Esophagus muscularis mucosa (tissue), 4 donors: ENCODE results near the gene CACNA2D3. TPM values are rescaled to one million over a fixed set of nuclear protein-coding genes. Genes with fewer than 3 reads are reported as not detected.

Experiments
- DNase-seq: peaks from one replicate; pipeline ENCODE4 v3.0.0-alpha.2; 2017; ENCODE audit errors: extremely low spot score
- H3K27ac ChIP-seq, 4 donors: fragments of 200-600 bp; sonication (generic); replicated peaks in 1 of 4; 1 replicate in 3 of 4; 2 replicates in 1 of 4; pipeline ENCODE4 v1.5.1; 2016 to 2019; ENCODE audit warnings: mild to moderate bottlenecking in 1 of 4
- H3K27me3 ChIP-seq, 4 donors: fragments of 200-600 bp; sonication (generic); one replicate each; pipeline versions ENCODE4 v1.5.1 to v1.6.0; 2016 to 2019
- H3K36me3 ChIP-seq, 4 donors: fragments of 200-600 bp; sonication (generic); one replicate each; pipeline ENCODE4 v1.5.1; 2016 to 2019
- H3K4me1 ChIP-seq, 4 donors: fragments of 200-600 bp; sonication (generic); one replicate each; pipeline ENCODE4 v1.5.1; 2016 to 2019
- H3K4me3 ChIP-seq, 4 donors: fragments of 200-600 bp; sonication (generic); 1 replicate in 2 of 4; 2 replicates in 2 of 4; pipeline ENCODE4 v1.5.1; 2016 to 2019; ENCODE audit warnings: mild to moderate bottlenecking in 4 of 4, moderate library complexity in 1 of 4
- H3K9me3 ChIP-seq, 4 donors: fragments of 200-600 bp; sonication (generic); 1 replicate in 3 of 4; 2 replicates in 1 of 4; pipeline ENCODE4 v1.5.1; 2016 to 2019
- EP300 ChIP-seq: sonication (generic); formaldehyde crosslinking; IDR thresholded peaks from one replicate; pipeline ENCODE4 v1.6.1; 2017; ENCODE audit warnings: antibody characterized with exemption
- POLR2A ChIP-seq: fragments of 450-650 bp; IDR thresholded peaks from one replicate; pipeline ENCODE4 v1.6.1; 2017; ENCODE audit warnings: antibody characterized with exemption, moderate library complexity, mild to moderate bottlenecking, low read depth
- POLR2AphosphoS5 ChIP-seq, 2 donors: sonication (generic); formaldehyde crosslinking; IDR thresholded peaks; one replicate each; pipeline ENCODE4 v1.6.1; 2017; ENCODE audit warnings: antibody characterized with exemption in 2 of 2
- WGBS: methylation state at CpG from one replicate; pipeline ENCODE4 v1.1.5; 2018; 5-methylcytosine and 5-hydroxymethylcytosine counted together
- intact Hi-C: fragments of 100-400 bp; cut with DNase I; formaldehyde crosslinking; loops from one replicate; pipeline ENCODE4 v1.15.1; 2023
- total RNA-seq, 4 donors: library from RNA; depleted of rRNA; stranded (reverse); fragments of >200 nt; gene quantifications; one replicate each; pipeline versions ENCODE4 v1.1.0 to v1.2.1, GENCODE V29; 2016
- TF ChIP-seq, protein P1 (sequence below), 3 experiments: fragments of 200-600 bp in 2 of 3; fragments of 450-650 bp in 1 of 3; sonication (generic) in 2 of 3; IDR thresholded peaks; one replicate each; pipeline ENCODE4 v1.5.1; 2017 to 2019; ENCODE audit warnings: antibody characterized with exemption in 3 of 3, mild to moderate bottlenecking in 2 of 3, moderate library complexity in 1 of 3

The CACNA2D3 gene
- total RNA-seq, 4 donors from 2014 or later, result 2.5 to 6.3 (median 3.9) TPM

DNA sequence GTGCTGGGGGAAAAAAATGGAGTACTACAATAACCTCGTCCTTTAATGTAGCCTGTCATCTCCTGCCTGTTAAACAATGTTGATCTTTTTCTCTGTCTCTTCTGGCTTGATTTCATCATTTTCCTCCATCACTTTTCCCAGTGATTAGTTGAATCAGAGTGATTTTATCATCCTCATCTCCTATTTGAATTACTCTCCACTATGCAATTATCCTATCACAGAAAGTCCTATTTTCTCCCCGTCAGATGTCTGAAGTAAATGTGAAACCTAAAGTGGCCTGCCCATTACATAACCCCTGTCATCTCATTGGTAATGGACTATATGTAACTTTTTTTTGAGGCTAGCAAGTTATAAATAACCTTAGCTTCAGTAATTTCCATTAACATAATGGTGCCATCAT lies 201.8 kb downstream of the CACNA2D3 start:
- H3K27ac ChIP-seq, result no peak overlapping the region
- no peaks in the 10 kb centered on the region for H3K36me3 ChIP-seq
- H3K27me3 ChIP-seq, result no peaks in the 10 kb centered on the region
- H3K9me3 ChIP-seq, result no peaks in the 10 kb centered on the region
- H3K4me3 ChIP-seq, result no peak overlapping the region
- TF ChIP-seq, protein P1, sequence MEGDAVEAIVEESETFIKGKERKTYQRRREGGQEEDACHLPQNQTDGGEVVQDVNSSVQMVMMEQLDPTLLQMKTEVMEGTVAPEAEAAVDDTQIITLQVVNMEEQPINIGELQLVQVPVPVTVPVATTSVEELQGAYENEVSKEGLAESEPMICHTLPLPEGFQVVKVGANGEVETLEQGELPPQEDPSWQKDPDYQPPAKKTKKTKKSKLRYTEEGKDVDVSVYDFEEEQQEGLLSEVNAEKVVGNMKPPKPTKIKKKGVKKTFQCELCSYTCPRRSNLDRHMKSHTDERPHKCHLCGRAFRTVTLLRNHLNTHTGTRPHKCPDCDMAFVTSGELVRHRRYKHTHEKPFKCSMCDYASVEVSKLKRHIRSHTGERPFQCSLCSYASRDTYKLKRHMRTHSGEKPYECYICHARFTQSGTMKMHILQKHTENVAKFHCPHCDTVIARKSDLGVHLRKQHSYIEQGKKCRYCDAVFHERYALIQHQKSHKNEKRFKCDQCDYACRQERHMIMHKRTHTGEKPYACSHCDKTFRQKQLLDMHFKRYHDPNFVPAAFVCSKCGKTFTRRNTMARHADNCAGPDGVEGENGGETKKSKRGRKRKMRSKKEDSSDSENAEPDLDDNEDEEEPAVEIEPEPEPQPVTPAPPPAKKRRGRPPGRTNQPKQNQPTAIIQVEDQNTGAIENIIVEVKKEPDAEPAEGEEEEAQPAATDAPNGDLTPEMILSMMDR (IDR thresholded peaks at IDR 0.05), result no peak
- TF ChIP-seq POLR2A (no peak), EP300 (no peak), POLR2AphosphoS5 (IDR thresholded peaks at IDR 0.05) (no peak)
- no peak for DNase-seq
- H3K4me1 ChIP-seq, result no peaks in the 10 kb centered on the region
- 75% methylated on average over 2 of the region's 2 CpGs for WGBS
- intact Hi-C loops, result no loop called here

DNA sequence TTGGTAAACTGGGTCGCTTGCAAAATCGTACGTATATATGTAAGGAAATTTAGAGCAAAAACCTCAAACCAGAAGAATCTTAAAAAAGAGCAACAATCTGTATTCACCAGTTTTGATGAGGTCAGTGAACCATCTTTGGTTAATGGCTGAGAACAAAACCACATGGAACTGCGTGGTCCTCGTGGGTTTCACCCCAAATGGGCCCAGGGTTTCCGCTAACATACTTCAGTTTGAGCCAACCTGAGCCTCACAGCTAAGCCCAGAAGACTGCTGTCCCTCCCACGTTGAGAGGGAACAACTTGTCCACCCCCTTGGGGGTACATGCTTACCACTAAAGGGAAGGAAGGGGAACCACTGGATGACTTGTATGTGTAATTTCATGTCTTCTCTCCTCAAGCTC lies 204.6 kb downstream of the CACNA2D3 start:
- no peaks in the 10 kb centered on the region for H3K9me3 ChIP-seq
- H3K4me3 ChIP-seq, result no peak overlapping the region
- no peaks in the 10 kb centered on the region for H3K36me3 ChIP-seq
- TF ChIP-seq, protein P1 (IDR thresholded peaks at IDR 0.05), result no peak
- H3K27ac ChIP-seq, result no peak overlapping the region
- DNase-seq, result no peak
- H3K27me3 ChIP-seq, result no peaks in the 10 kb centered on the region
- WGBS, result 81% methylated on average over 7 of the region's 7 CpGs
- intact Hi-C loops, result no loop called here
- no peaks in the 10 kb centered on the region for H3K4me1 ChIP-seq

DNA sequence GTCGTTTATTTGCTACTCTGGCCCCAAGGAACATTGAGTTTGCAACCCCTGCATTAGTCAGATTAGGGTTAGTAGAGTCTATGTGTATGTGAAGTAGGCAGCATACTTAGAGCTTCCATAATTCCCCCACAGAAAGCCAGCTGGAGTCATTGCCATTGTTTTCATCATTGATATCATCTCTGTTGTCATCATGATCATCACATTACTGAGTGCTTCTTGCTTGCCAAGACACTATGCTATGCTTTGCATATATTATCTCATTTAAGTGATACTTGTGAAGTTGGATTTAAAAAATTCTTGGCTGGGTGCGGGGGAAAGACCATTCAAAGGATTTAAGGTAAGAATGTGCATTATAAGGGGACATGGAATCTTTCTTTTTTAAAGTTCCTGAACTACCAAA lies 209.0 kb downstream of the CACNA2D3 start:
- WGBS, result 77% methylated on average over 2 of the region's 2 CpGs
- Histone ChIP-seq H3K9me3 (no peaks in the 10 kb centered on the region), H3K27ac (no peak overlapping the region), H3K27me3 (no peaks in the 10 kb centered on the region), H3K4me1 (no peaks in the 10 kb centered on the region), H3K4me3 (no peak overlapping the region), H3K36me3 (no peaks in the 10 kb centered on the region)
- intact Hi-C loops, result no loop called here
- no peak for DNase-seq
- TF ChIP-seq, protein P1 (IDR thresholded peaks at IDR 0.05), result no peak
- TF ChIP-seq POLR2AphosphoS5 (IDR thresholded peaks at IDR 0.05), result no peak
- no peak for TF ChIP-seq EP300
- TF ChIP-seq POLR2A, result no peak

DNA sequence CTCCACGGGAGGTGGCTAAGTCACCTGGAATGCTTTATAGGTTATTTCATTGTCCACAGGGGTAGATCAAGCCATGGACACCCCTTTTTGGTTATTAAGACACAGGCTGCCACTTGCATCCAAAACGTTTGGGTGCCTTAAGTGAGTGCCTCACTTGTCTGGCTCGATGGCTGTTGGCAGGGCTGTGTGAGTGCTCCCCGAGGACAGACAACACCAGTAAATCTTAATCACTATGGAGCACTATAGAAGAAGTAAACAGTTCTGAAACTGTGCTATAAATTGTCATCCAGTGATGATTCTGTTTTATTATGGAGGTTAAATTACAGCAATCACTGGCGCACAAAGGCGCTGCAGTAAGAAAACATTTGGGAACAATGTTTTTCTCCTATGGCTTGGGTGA lies 215.5 kb downstream of the CACNA2D3 start:
- WGBS, result 70% methylated on average over 6 of the region's 6 CpGs
- no peak overlapping the region for H3K27ac ChIP-seq
- no peaks in the 10 kb centered on the region for H3K36me3 ChIP-seq
- H3K4me3 ChIP-seq, result no peak overlapping the region
- TF ChIP-seq POLR2A (no peak), POLR2AphosphoS5 (IDR thresholded peaks at IDR 0.05) (no peak)
- H3K4me1 ChIP-seq, result no peaks in the 10 kb centered on the region
- H3K9me3 ChIP-seq, result no peaks in the 10 kb centered on the region
- intact Hi-C loops, result no loop called here
- no peak for DNase-seq
- no peaks in the 10 kb centered on the region for H3K27me3 ChIP-seq

DNA sequence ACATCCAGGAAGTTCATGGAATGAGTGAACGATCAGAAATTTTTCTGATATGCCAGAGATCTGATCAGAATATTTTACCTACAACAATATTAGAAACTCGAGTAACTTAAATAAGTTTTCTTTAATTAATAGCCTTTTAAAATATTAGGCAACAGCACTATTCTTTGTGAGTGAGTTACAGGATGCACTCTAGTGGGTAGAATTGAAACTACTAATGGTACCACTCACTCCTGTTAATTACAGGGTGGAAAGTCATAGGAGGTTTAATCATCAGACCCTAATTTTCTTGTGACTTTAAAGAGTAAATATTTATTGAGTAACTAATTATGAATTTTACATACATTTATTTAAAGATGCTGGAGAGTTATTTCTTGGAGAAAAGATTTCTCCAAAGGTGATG lies 217.3 kb downstream of the CACNA2D3 start:
- no peaks in the 10 kb centered on the region for H3K36me3 ChIP-seq
- H3K27ac ChIP-seq, result no peak overlapping the region
- no peak overlapping the region for H3K4me3 ChIP-seq
- no peak for DNase-seq
- 62% methylated on average over 2 of the region's 2 CpGs for WGBS
- no peak for TF ChIP-seq EP300
- TF ChIP-seq, protein P1 (IDR thresholded peaks at IDR 0.05), result no peak
- no peak for TF ChIP-seq POLR2A
- TF ChIP-seq POLR2AphosphoS5 (IDR thresholded peaks at IDR 0.05), result no peak
- no peaks in the 10 kb centered on the region for H3K9me3 ChIP-seq
- H3K4me1 ChIP-seq, result no peaks in the 10 kb centered on the region
- no peaks in the 10 kb centered on the region for H3K27me3 ChIP-seq
- intact Hi-C loops, result no loop called here
